Choroid plexus epithelial cell (primary cell): ENCODE measurements around the gene ARHGAP26.
"Not testable (repeated sequence)": the region's sequence is repeated elsewhere in the genome, so short reads cannot be mapped to it uniquely, and the experiment has no call there.

ENCODE experiments used
- DNase-seq: peaks from one replicate; pipeline ENCODE4 v3.0.0-alpha.2; 2010; ENCODE audit warnings: low read depth
- H3K4me3 ChIP-seq: 2 replicates; pipeline ENCODE4 v1.5.1; 2011; ENCODE audit warnings: low read depth, mild to moderate bottlenecking, control low read depth, low read length, moderate library complexity
- TF ChIP-seq, protein P1 (sequence below): conservative IDR thresholded peaks from 2 replicates; pipeline ENCODE4 v1.5.1; 2011; ENCODE audit warnings: low read depth, mild to moderate bottlenecking, control low read depth, inconsistent platforms, low read length, moderate library complexity

Gene ARHGAP26

DNA sequence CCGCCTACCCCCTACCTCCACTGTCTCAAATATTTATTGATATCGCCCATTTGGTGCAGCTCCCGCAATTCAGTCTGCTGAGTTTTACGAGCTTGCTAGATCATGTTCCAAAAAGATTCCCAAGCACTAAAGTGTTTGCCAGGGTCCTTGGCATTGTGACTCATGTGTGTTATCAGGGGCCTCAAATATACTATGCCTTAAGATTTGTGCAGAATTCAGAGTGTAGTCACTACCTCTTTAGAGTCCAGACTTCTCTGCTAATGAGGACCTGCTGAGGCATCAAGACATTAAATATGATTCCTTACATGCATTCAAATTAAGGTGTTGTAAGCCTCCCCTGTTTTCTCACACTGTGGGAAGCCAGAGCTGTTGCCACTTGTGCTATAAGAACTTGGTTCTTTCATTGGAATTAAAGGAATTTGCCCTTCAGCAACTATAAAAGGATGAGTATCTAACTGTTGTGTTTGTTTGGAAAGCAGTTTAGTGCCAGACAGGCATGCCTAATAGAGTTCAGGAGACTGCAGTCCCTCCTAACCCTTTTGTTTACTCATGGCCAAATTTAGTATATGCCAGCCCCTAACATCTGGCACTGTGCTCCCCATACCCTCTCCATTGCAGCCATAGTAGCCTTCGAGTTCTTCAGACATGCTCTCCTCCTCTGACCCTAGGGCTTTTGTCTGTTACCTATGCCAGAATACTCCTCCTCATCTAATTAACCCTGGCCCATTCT is 316.9 kb downstream of the ARHGAP26 start:
- DNase-seq: peak; percentile 79
- TF ChIP-seq, protein P1, sequence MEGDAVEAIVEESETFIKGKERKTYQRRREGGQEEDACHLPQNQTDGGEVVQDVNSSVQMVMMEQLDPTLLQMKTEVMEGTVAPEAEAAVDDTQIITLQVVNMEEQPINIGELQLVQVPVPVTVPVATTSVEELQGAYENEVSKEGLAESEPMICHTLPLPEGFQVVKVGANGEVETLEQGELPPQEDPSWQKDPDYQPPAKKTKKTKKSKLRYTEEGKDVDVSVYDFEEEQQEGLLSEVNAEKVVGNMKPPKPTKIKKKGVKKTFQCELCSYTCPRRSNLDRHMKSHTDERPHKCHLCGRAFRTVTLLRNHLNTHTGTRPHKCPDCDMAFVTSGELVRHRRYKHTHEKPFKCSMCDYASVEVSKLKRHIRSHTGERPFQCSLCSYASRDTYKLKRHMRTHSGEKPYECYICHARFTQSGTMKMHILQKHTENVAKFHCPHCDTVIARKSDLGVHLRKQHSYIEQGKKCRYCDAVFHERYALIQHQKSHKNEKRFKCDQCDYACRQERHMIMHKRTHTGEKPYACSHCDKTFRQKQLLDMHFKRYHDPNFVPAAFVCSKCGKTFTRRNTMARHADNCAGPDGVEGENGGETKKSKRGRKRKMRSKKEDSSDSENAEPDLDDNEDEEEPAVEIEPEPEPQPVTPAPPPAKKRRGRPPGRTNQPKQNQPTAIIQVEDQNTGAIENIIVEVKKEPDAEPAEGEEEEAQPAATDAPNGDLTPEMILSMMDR: no peak
- no peak overlapping the region for H3K4me3 ChIP-seq

DNA sequence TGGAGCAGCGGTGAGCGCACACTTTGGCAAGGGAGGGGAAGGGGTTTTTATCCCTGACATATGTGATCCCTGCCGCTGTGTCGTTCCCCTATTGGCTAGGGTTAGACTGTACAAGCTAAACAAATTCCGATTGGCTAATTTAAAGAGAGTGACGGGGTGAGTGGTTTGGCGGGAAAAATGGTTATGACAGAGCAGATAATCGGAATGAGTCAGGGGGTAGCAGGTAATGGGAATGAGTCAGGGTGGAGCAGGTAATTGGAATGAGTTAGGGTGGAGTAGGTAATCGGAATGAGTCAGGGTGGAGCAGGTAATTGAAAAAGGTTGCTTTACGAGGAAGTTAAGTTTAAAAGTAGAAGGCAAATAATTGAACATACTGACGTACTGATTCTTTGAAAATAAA is 318.5 kb downstream of the ARHGAP26 start:
- not testable (repeated sequence) for DNase-seq, H3K4me3 ChIP-seq

DNA sequence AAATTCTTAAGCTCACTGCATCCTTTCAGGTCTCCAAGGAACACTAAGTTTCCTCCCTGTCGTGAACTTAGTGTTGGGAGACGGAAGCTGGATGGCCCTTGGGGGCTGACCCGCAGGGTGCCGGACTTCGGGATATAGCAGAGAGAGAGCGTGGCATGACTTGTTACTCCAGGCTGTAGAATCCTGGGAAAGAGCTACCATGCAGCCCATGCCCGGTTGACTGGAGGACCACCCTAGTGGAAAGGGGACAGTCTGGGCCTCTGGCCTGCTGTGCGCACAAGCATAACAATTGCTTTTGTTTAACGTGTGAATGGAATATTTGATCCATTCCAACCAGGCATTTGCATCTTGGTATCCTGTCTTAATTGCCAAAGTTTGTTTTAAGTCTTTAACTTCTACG is 319.9 kb downstream of the ARHGAP26 start:
- DNase-seq, H3K4me3 ChIP-seq: not testable (repeated sequence)

DNA sequence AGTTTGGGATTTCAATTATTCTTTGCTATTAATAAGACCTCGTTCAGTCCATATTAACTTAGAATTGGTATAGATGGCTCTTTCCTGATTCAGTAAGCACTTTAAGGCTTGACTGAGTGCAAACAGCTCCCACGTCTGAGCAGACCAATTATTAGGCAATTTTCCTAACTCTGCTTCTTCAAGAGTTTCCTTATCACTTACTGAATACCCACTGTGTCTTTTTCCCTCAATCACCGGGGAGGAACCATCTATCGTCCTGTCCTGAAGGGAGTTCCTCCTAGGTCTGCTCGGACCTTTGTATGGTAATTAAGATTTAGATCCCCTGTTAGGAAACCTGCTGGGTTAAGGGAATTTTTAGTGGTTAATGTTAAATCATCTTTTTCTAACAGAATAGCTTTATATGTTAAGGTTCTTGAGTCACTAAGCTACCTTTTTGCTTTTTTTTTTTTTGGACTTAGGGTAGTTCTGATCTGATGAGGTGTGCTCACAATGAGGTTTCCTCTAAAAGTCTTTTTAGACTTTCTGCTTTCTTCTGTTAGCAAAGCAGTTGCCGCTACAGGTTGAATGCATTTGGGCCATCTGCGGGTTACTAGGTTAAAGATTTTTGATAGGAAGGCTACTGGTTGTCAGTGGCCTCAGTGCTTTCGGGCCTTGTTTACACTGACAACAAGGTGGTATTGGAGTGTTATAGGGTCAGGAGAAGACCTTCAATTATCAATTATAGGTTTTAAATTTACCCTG is 322.7 kb downstream of the ARHGAP26 start:
- H3K4me3 ChIP-seq, DNase-seq: not testable (repeated sequence)

DNA sequence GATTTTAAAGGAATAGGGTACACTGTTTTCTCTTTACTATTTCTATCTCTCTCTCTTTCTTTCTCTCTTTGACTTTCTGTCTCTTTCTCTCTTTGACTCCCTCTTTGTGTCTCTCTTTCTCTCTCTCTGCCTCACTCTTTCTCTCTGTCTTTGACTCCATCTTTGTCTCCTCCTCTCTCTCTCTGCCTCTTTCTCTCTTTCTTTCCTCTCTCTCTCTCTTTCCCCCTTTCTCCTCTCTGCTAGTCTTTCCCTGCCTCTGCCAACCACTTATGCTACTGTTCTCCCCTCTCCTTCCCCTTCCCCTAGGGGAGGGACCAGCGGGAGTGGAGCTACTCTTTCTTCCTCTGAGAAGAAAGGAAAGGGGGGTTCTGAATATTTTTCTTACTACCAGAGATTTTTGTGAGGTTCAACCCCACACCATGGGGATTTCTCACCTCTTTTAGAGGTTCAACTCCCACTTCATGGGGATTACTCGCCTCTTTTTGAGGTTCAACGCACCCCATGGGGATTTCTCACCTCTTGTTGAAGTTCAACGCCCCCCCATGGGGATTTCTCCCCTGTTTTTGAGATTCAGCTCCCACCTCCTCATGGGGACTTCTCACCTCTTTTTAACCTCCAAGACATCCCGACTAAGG is 323.4 kb downstream of the ARHGAP26 start:
- no peak overlapping the region for H3K4me3 ChIP-seq
- TF ChIP-seq, protein P1: no peak
- DNase-seq: no peak

DNA sequence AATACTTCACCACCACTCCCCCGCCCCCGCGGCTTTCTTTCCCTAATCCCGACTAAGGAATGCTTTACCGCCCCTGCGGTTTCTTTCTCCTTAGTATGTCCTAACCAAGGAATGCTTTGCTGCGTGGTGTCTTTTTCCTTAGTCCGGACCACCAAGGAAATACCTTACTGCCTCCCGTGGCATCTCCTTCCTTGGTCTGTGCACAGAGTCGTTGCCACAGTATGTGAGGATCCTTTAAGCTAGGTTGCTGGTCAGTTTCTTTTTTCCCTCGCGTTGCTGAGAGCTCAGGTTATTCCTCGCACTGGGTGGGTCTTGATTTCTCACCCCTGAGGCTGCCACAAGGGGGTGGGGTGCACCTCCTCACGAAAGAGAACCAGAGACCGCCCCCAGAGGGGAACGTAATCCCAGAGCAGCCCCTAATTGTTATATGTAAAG is 323.9 kb downstream of the ARHGAP26 start:
- TF ChIP-seq, protein P1: no peak
- no peak overlapping the region for H3K4me3 ChIP-seq
- DNase-seq: peak; percentile 9

DNA sequence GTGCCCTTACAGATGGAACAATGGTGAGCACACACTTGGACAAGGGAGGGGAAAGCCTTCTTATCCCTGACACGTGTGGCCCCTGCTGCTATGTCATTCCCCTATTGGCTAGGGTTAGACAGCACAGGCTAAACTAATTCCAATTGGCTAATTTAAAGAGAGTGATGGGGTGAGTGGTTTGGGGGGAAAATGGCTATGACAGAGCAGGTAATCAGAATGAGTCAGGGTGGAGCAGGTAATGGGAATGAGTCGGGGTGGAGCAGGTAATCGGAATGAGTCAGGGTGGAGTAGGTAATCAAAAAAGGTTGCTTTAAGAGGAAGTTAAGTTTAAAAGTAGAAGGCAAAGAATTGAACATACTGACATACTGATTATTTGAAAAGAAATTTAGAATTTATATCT is 324.4 kb downstream of the ARHGAP26 start:
- not testable (repeated sequence) for DNase-seq

DNA sequence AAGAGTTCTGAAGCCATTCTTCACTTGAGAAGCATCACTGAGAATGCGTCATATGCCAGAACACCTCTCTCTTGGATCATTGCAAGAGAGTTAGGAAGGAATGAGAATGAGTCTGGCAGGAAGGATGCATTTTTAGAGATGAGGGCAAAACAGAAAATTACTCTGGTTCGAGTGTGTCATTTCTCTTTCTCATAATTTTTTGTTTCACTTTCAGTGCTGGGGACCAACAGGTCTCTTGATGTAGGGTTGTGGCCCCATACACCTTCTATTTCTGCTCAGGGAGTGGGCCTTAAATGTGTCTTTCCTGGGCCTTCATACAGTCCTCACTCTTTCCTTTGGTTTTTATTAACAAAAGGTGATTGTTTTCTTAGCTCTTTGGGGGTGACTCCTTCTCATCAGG is 330.9 kb downstream of the ARHGAP26 start:
- TF ChIP-seq, protein P1: no peak
- no peak overlapping the region for H3K4me3 ChIP-seq
- no peak for DNase-seq

More for the DNA sequence above, 324.4 kb downstream of the ARHGAP26 start:
- H3K4me3 ChIP-seq: not testable (repeated sequence)
